Activated CD4-positive, alpha-beta memory T cell treated with anti-CD3 and anti-CD28 coated beads, Interleukin-2, amount 10 ng/mL, durations not matched to agents 7 days and 5 days (primary cell): ENCODE results near the gene SCN8A. TPM values are rescaled to one million over a fixed set of nuclear protein-coding genes. Genes with fewer than 3 reads are reported as not detected.
"Not testable (repeated sequence)": the region's sequence is repeated elsewhere in the genome, so short reads cannot be mapped to it uniquely, and the experiment has no call there.

Experiments
- CTCF ChIA-PET: fragments of 350-600 bp; sonication (Branson Sonifier 250); formaldehyde crosslinking; loops from one replicate; lab custom pipeline; 2021; ENCODE audit warnings: antibody characterized with exemption, inconsistent platforms; lab: Charles Lee
- POLR2A ChIA-PET: fragments of 350-600 bp; sonication (Branson Sonifier 250); formaldehyde crosslinking; loops from one replicate; lab custom pipeline; 2021; ENCODE audit warnings: antibody characterized with exemption; lab: Charles Lee
- DNase-seq: peaks from one replicate; pipeline ENCODE4 v3.0.0-alpha.2; 2020
- H3K27ac Mint-ChIP-seq: one replicate; pipeline ENCODE4 v1.8.0; 2021; ENCODE audit warnings: mild to moderate bottlenecking, mixed read lengths
- H3K27me3 Mint-ChIP-seq: one replicate; pipeline ENCODE4 v1.8.0; 2021; ENCODE audit warnings: mixed read lengths
- H3K36me3 Mint-ChIP-seq: one replicate; pipeline ENCODE4 v1.8.0; 2021; ENCODE audit warnings: low read depth, mixed read lengths
- H3K4me1 Mint-ChIP-seq: one replicate; pipeline ENCODE4 v1.8.0; 2021; ENCODE audit warnings: mixed read lengths
- H3K4me3 Mint-ChIP-seq: one replicate; pipeline ENCODE4 v1.8.0; 2021; ENCODE audit warnings: mild to moderate bottlenecking, mixed read lengths
- H3K9me3 Mint-ChIP-seq: one replicate; pipeline ENCODE4 v1.8.0; 2021; ENCODE audit warnings: mixed read lengths
- total RNA-seq, 2 experiments: library from RNA; stranded (reverse); gene quantifications; one replicate each; pipeline ENCODE4 v1.2.3, GENCODE V29; 2021

The SCN8A gene
- total RNA-seq, 2 experiments from 2014 or later: 0.33 to 0.58 TPM

- Mint-ChIP-seq H3K4me3 (no peak overlapping the region), H3K27ac (no peak overlapping the region), H3K9me3 (no peaks in the 10 kb centered on the region), H3K27me3 (peaks cover 8% of the 10 kb centered on the region), H3K4me1 (no peaks in the 10 kb centered on the region), H3K36me3 (no peaks in the 10 kb centered on the region)
- POLR2A ChIA-PET: no interaction called here
- CTCF ChIA-PET: interaction anchor here (0.6 kb wide), 1 partner anchor 411 kb away, joined by 3 read pairs; no protein-coding TSS in a partner anchor
- DNase-seq: no peak
These were observed 182.3 kb downstream of the SCN8A start for GRCh38 chr12:51773145-51773869.

- DNase-seq: no peak
- ChIA-PET CTCF (no interaction called here), POLR2A (no interaction called here)
- Mint-ChIP-seq H3K4me1 (no peaks in the 10 kb centered on the region), H3K36me3 (no peaks in the 10 kb centered on the region), H3K4me3 (no peak overlapping the region), H3K9me3 (no peaks in the 10 kb centered on the region), H3K27ac (no peak overlapping the region), H3K27me3 (peaks cover 8% of the 10 kb centered on the region)
These were observed 183.9 kb downstream of the SCN8A start for GRCh38 chr12:51774933-51775332.

- no peaks in the 10 kb centered on the region for H3K4me1 Mint-ChIP-seq
- no peaks in the 10 kb centered on the region for H3K9me3 Mint-ChIP-seq
- H3K36me3 Mint-ChIP-seq: no peaks in the 10 kb centered on the region
- no peak for DNase-seq
- H3K4me3 Mint-ChIP-seq: no peak overlapping the region
- H3K27me3 Mint-ChIP-seq: peaks cover 13% of the 10 kb centered on the region
- ChIA-PET CTCF (no interaction called here), POLR2A (no interaction called here)
- no peak overlapping the region for H3K27ac Mint-ChIP-seq
These were observed 186.4 kb downstream of the SCN8A start for GRCh38 chr12:51777457-51777856.

DNA sequence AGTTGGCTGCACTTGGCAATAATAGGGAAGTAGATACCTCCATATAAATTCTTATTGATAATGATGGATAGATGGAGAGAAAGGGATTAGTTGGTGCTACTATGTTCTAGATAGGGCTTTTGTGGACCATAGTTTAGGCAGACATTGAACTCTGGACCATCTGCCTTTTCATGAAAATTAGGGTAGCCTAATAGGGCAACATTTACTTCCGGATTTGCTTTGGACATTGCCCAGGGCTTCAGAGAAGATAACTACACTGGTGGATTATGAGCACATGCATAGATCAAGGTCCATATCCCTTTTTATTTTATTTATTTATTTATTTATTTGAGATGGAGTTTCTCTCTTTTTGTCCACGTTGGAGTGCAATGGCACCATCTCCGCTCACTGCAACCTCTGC, 186.9 kb downstream of the SCN8A start:
- Mint-ChIP-seq H3K4me3 (no peak overlapping the region), H3K9me3 (no peaks in the 10 kb centered on the region), H3K27me3 (peaks cover 19% of the 10 kb centered on the region), H3K36me3 (no peaks in the 10 kb centered on the region), H3K4me1 (no peaks in the 10 kb centered on the region), H3K27ac (no peak overlapping the region)
- DNase-seq: no peak
- POLR2A ChIA-PET: no interaction called here
- CTCF ChIA-PET: no interaction called here

DNA sequence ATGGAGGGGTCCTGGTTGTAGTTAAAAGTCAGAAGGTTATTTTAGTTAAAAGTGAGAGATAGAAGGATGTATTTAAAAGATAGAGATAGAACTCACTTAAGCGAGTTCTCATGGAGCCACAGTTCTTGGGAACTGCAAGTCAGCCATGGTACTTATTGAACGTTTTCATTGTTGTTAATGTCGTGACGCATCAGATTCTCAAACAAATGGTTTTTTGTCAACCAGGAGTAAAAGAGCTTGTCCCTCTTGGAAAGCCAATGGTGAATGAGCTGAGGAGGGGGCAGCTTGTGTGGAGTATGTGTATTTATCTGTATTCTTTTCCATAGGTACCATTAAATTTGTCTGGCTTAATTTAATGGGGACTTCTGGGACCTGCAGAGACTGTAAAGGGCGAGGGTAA, 188.8 kb downstream of the SCN8A start:
- H3K36me3 Mint-ChIP-seq: no peaks in the 10 kb centered on the region
- no peak overlapping the region for H3K4me3 Mint-ChIP-seq
- no peak for DNase-seq
- peaks cover 1% of the 10 kb centered on the region for H3K4me1 Mint-ChIP-seq
- CTCF ChIA-PET: no interaction called here
- H3K27me3 Mint-ChIP-seq: peaks cover 16% of the 10 kb centered on the region
- no peak overlapping the region for H3K27ac Mint-ChIP-seq
- POLR2A ChIA-PET: interaction anchor here (1.2 kb wide), 1 partner anchor 41 kb away, joined by 3 read pairs; no protein-coding TSS in a partner anchor
- H3K9me3 Mint-ChIP-seq: no peaks in the 10 kb centered on the region

DNA sequence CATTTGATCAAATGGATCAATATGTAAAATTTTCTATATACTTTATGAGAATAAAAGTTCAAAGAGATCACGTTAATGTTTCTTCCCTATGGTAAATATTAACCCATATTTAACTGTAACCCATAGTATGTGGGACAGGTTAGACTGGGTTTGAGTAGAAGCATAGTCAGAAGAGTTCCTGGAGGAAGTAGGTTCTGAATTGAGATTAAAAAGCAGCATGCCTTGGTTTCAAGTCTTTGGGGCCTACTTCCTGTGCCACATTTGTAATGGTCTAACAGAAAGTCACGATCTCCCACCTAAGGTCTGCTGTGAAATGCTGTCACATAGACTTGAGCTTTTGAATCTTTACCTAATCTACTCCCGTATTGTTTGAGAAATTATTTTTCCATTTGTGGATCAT, 193.7 kb downstream of the SCN8A start:
- Mint-ChIP-seq H3K27me3 (peaks cover 16% of the 10 kb centered on the region), H3K4me3 (no peak overlapping the region), H3K27ac (no peak overlapping the region), H3K4me1 (peaks cover 2% of the 10 kb centered on the region), H3K36me3 (no peaks in the 10 kb centered on the region), H3K9me3 (no peaks in the 10 kb centered on the region)
- CTCF ChIA-PET: no interaction called here
- POLR2A ChIA-PET: no interaction called here
- no peak for DNase-seq

DNA sequence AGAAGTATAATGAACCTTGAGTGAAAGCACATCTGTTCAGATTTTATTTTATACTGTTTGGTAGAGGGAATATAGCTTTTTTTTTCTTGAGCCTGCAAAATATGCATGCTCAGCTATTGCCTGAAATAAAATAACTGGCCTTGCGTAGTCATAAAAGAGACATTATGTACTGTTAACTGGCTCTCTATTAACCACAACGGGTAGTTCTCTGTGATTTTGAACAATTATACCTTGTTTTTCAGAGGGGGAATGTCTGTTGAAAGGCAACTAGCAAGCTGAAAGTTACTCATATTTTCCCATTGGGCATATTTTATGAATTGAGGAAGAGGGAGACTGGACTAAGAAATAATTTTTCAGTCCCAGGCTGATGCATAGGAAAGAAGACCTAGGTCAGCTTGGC, 194.9 kb downstream of the SCN8A start:
- CTCF ChIA-PET: no interaction called here
- Mint-ChIP-seq H3K4me3 (no peak overlapping the region), H3K36me3 (no peaks in the 10 kb centered on the region), H3K9me3 (no peaks in the 10 kb centered on the region), H3K27ac (no peak overlapping the region), H3K4me1 (peaks cover 2% of the 10 kb centered on the region), H3K27me3 (peaks cover 16% of the 10 kb centered on the region)
- POLR2A ChIA-PET: no interaction called here
- DNase-seq: no peak

- ChIA-PET POLR2A (no interaction called here), CTCF (no interaction called here)
- Mint-ChIP-seq H3K4me3 (no peak overlapping the region), H3K27me3 (peaks cover 6% of the 10 kb centered on the region), H3K9me3 (no peaks in the 10 kb centered on the region), H3K36me3 (no peaks in the 10 kb centered on the region), H3K4me1 (peaks cover 2% of the 10 kb centered on the region), H3K27ac (no peak overlapping the region)
- DNase-seq: no peak
These were observed 197.8 kb downstream of the SCN8A start for GRCh38 chr12:51788876-51789275.

- Mint-ChIP-seq H3K27ac (no peak overlapping the region), H3K9me3 (no peaks in the 10 kb centered on the region), H3K36me3 (no peaks in the 10 kb centered on the region), H3K4me3 (no peak overlapping the region), H3K27me3 (peaks cover 2% of the 10 kb centered on the region), H3K4me1 (no peaks in the 10 kb centered on the region)
- DNase-seq: no peak
- ChIA-PET POLR2A (no interaction called here), CTCF (no interaction called here)
These were observed 201.4 kb downstream of the SCN8A start for GRCh38 chr12:51792417-51792816.

- Mint-ChIP-seq H3K27me3 (peaks cover 2% of the 10 kb centered on the region), H3K9me3 (no peaks in the 10 kb centered on the region), H3K4me1 (no peaks in the 10 kb centered on the region), H3K4me3 (no peak overlapping the region), H3K36me3 (no peaks in the 10 kb centered on the region), H3K27ac (no peak overlapping the region)
- CTCF ChIA-PET: interaction anchor here (0.6 kb wide), 1 partner anchor 229 kb away, joined by 3 read pairs; no protein-coding TSS in a partner anchor
- no peak for DNase-seq
- POLR2A ChIA-PET: no interaction called here
These were observed 202.2 kb downstream of the SCN8A start for GRCh38 chr12:51793201-51793600.

GRCh38 chr12:51797301-51797700, 206.3 kb downstream of the SCN8A start:
- H3K27ac Mint-ChIP-seq: no peak overlapping the region
- H3K4me3 Mint-ChIP-seq: no peak overlapping the region

DNA sequence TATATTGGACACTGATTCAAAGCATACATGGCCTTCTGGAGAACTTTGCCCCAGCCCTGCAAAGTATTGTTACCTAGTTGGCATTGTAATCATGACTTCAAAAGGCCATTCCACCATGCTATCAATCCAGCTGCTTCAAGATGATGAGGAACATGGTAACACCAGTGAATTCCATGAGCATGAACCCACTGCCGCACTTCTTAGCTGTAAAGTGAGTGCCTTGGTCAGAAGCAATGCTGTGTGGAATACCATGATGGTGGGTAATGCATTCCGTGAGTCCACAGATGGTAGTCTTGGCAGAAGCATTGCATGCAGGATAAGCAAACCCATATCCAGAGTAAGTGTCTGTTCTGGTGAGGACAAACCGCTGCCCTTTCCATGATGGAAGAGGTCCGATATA, 207.0 kb downstream of the SCN8A start:
- H3K4me1 Mint-ChIP-seq: not testable (repeated sequence)

More at GRCh38 chr12:51797301-51797700, 206.3 kb downstream of the SCN8A start:
- H3K4me1 Mint-ChIP-seq: no peaks in the 10 kb centered on the region
- POLR2A ChIA-PET: no interaction called here
- H3K36me3 Mint-ChIP-seq: no peaks in the 10 kb centered on the region
- no peaks in the 10 kb centered on the region for H3K27me3 Mint-ChIP-seq
- no peaks in the 10 kb centered on the region for H3K9me3 Mint-ChIP-seq
- DNase-seq: no peak
- CTCF ChIA-PET: no interaction called here

DNA sequence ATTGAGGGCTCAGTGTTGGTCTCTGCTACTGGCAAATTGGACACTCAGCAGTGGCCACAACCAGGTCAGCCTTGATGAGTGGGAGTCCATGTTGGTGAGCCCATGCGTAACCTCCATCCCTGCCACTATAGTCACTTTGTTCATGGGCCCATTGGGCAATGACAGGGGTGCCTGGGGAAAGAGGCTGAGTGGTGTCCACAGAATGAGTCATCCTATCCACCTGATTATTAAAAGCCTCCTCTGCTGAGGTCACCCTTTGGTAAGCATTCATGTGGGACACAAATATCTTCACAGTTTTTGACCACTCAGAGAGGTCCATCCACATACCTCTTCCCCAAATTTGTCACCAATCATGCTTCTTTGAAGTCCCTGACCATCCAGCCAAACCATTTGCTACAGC, 207.5 kb downstream of the SCN8A start:
- no peak for DNase-seq
- CTCF ChIA-PET: no interaction called here
- POLR2A ChIA-PET: no interaction called here
- H3K4me3 Mint-ChIP-seq: no peak overlapping the region
- H3K36me3 Mint-ChIP-seq: no peaks in the 10 kb centered on the region
- no peaks in the 10 kb centered on the region for H3K4me1 Mint-ChIP-seq
- H3K27me3 Mint-ChIP-seq: no peaks in the 10 kb centered on the region
- H3K9me3 Mint-ChIP-seq: no peaks in the 10 kb centered on the region
- no peak overlapping the region for H3K27ac Mint-ChIP-seq

More for the DNA sequence above, 207.0 kb downstream of the SCN8A start:
- CTCF ChIA-PET, H3K4me3 Mint-ChIP-seq, H3K9me3 Mint-ChIP-seq, H3K27ac Mint-ChIP-seq, H3K36me3 Mint-ChIP-seq, DNase-seq, POLR2A ChIA-PET, H3K27me3 Mint-ChIP-seq: not testable (repeated sequence)

DNA sequence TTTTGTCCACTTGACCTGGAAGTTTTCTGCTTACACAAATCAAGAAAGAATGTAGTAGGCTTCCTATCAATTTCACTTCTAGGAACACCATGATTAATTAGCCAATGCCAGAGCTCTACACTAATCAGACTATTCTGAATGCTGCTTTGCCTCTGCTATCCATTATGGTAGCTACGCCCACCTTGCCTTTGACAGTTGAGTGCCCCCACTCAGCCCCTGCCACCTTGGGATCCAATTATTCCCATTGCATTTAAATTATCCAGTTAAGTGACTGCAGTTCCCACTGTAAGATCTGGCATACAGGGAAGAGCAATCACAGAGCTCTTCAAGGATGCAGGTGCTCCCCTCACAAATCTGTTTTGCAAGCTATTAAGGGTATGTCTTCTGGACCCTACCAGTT, 210.0 kb downstream of the SCN8A start:
- H3K9me3 Mint-ChIP-seq: no peaks in the 10 kb centered on the region
- H3K27ac Mint-ChIP-seq: no peak overlapping the region
- no peak for DNase-seq
- ChIA-PET CTCF (no interaction called here), POLR2A (no interaction called here)
- no peaks in the 10 kb centered on the region for H3K36me3 Mint-ChIP-seq
- no peaks in the 10 kb centered on the region for H3K27me3 Mint-ChIP-seq
- H3K4me3 Mint-ChIP-seq: no peak overlapping the region
- H3K4me1 Mint-ChIP-seq: no peaks in the 10 kb centered on the region
